SK-N-SH (cell line): ENCODE data around the gene WDR53. TPM values are rescaled to one million over a fixed set of nuclear protein-coding genes. Genes with fewer than 3 reads are reported as not detected.
A peak's percentile ranks its signal among the peaks of the same experiment; 100 is the strongest.

Experiments
- CTCF ChIA-PET: fragments of 300-600, 350-600 bp; formaldehyde crosslinking; extraction: SDS; loops from one replicate; lab custom pipeline; 2021; lab: Yijun Ruan, JAX
- POLR2A ChIA-PET: fragments of 350-600 bp; sonication (Branson Sonifier 250); formaldehyde crosslinking; extraction: SDS; loops from one replicate; lab custom pipeline; 2020; ENCODE audit warnings: antibody characterized with exemption, inconsistent platforms; lab: Yijun Ruan, JAX
- DNase-seq: peaks from one replicate; pipeline ENCODE4 v3.0.0; 2012
- H2AFZ ChIP-seq: fragments of 200-600 bp; sonication (generic); 2 replicates; pipeline ENCODE4 v1.8.1; 2016; ENCODE audit warnings: antibody characterized with exemption, mild to moderate bottlenecking, low read depth
- H3F3A ChIP-seq: fragments of 200-600 bp; sonication (generic); replicated peaks from 2 replicates; pipeline ENCODE3; 2016; ENCODE audit warnings: antibody characterized with exemption, mild to moderate bottlenecking; ENCODE audit not compliant: insufficient read depth
- H3K27ac ChIP-seq, 2 experiments: fragments of 200-500 bp in 1 of 2; fragments of 200-600 bp in 1 of 2; sonication (Bioruptor generic) in 1 of 2; sonication (generic), shearing (Covaris generic) in 1 of 2; 2 replicates each; pipeline versions ENCODE4 v1.5.1 to v1.6.1; 2014 to 2016; ENCODE audit warnings: low read depth in 2 of 2, inconsistent platforms in 1 of 2, low read length in 1 of 2, mild to moderate bottlenecking in 1 of 2, mixed read lengths in 1 of 2
- H3K27me3 ChIP-seq: fragments of 200-600 bp; sonication (generic), shearing (Covaris generic); 2 replicates; pipeline ENCODE4 v1.6.1; 2016; ENCODE audit warnings: mixed run types; ENCODE audit not compliant: insufficient read depth
- H3K36me3 ChIP-seq, 2 experiments: fragments of 200-500 bp in 1 of 2; fragments of 200-600 bp in 1 of 2; sonication (Bioruptor generic) in 1 of 2; sonication (generic) in 1 of 2; replicated peaks in 1 of 2; 2 replicates each; pipeline versions ENCODE3 to v1.5.1; 2014 to 2016; ENCODE audit warnings: low read length in 1 of 2, mild to moderate bottlenecking in 1 of 2; ENCODE audit not compliant: insufficient read depth in 2 of 2, control insufficient read depth in 1 of 2
- H3K4me1 ChIP-seq, 2 experiments: fragments of 200-500 bp in 1 of 2; fragments of 200-600 bp in 1 of 2; sonication (Bioruptor generic) in 1 of 2; sonication (generic), shearing (Covaris generic) in 1 of 2; 2 replicates each; pipeline versions ENCODE4 v1.5.1 to v1.6.1; 2014 to 2016; ENCODE audit warnings: low read depth in 1 of 2, low read length in 1 of 2, mixed run types in 1 of 2; ENCODE audit not compliant: insufficient read depth in 2 of 2, control insufficient read depth in 1 of 2
- H3K4me2 ChIP-seq: fragments of 200-600 bp; sonication (generic), shearing (Covaris generic); 2 replicates; pipeline ENCODE4 v1.6.1; 2017; ENCODE audit warnings: mixed run types
- H3K4me3 ChIP-seq, 2 experiments: fragments of 200-500 bp in 1 of 2; fragments of 200-600 bp in 1 of 2; sonication (Bioruptor generic) in 1 of 2; sonication (generic), shearing (Covaris generic) in 1 of 2; 2 replicates each; pipeline versions ENCODE4 v1.5.1 to v1.8.1; 2014 to 2016; ENCODE audit warnings: low read depth in 2 of 2, inconsistent platforms in 1 of 2, low read length in 1 of 2, mild to moderate bottlenecking in 1 of 2, mixed read lengths in 1 of 2, moderate library complexity in 1 of 2
- H3K79me2 ChIP-seq: fragments of 200-600 bp; sonication (generic); 2 replicates; pipeline ENCODE4 v1.8.1; 2017; ENCODE audit warnings: mild to moderate bottlenecking; ENCODE audit not compliant: insufficient read depth
- H3K9ac ChIP-seq: fragments of 200-600 bp; sonication (generic); 2 replicates; pipeline ENCODE4 v1.6.1; 2017; ENCODE audit warnings: mixed run types
- H3K9me2 ChIP-seq: fragments of 200-600 bp; sonication (generic); 2 replicates; pipeline ENCODE4 v1.6.1; 2017; ENCODE audit warnings: mixed run types
- H3K9me3 ChIP-seq: fragments of 200-600 bp; sonication (generic); 2 replicates; pipeline ENCODE4 v1.6.1; 2017; ENCODE audit warnings: mixed run types, mild to moderate bottlenecking, moderate library complexity
- H4K20me1 ChIP-seq: fragments of 200-600 bp; sonication (generic); 2 replicates; pipeline ENCODE4 v1.6.1; 2017; ENCODE audit warnings: mild to moderate bottlenecking, mixed run types; ENCODE audit not compliant: insufficient read depth
- CTCF ChIP-seq: fragments of 200-600 bp; sonication (generic); IDR thresholded peaks from 2 replicates; pipeline ENCODE4 v1.6.1; 2017; ENCODE audit warnings: antibody characterized with exemption, mild to moderate bottlenecking, moderate library complexity
- ELF1 ChIP-seq: IDR thresholded peaks from 2 replicates; pipeline ENCODE4 v1.4.0; 2012
- EP300 ChIP-seq, 2 experiments: IDR thresholded peaks; 2 replicates each; pipeline versions ENCODE4 v1.4.0 to v1.6.1; 2012; ENCODE audit warnings: borderline replicate concordance in 1 of 2, low read depth in 1 of 2, low read length in 1 of 2
- MAX ChIP-seq: IDR thresholded peaks from 2 replicates; pipeline ENCODE4 v1.4.0; 2012; ENCODE audit warnings: low read depth
- MEF2A ChIP-seq: IDR thresholded peaks from 2 replicates; pipeline ENCODE4 v1.4.0; 2012; ENCODE audit warnings: low read depth, borderline replicate concordance
- MXI1 ChIP-seq: IDR thresholded peaks from 2 replicates; pipeline ENCODE4 v1.6.1; 2012; ENCODE audit warnings: mild to moderate bottlenecking, low read depth, low read length, improper control_type of control experiment
- RAD21 ChIP-seq: IDR thresholded peaks from 2 replicates; pipeline ENCODE4 v1.6.1; 2012; ENCODE audit warnings: mild to moderate bottlenecking, low read length
- SIN3A ChIP-seq: IDR thresholded peaks from 2 replicates; pipeline ENCODE4 v1.6.1; 2012; ENCODE audit warnings: low read depth, mild to moderate bottlenecking, low read length, moderate library complexity, borderline replicate concordance
- SMC3 ChIP-seq: IDR thresholded peaks from 2 replicates; pipeline ENCODE4 v1.6.1; 2012; ENCODE audit warnings: low read depth, low read length, improper control_type of control experiment
- WGBS: methylation state at CpG from one replicate; pipeline ENCODE4 v1.1.6; 2017; ENCODE audit warnings: low lambda C conversion rate; 5-methylcytosine and 5-hydroxymethylcytosine counted together
- polyA plus RNA-seq, 3 experiments: library from polyadenylated mRNA; depleted of rRNA; stranded (reverse); fragments of >200 nt; gene quantifications; 2 replicates each; pipeline ENCODE4 v1.2.3, GENCODE V29; 2012

The WDR53 gene
- polyA plus RNA-seq, 1 of the 3 experiments (the other 2 are of a cell fraction): 7.0 TPM

GRCh38 chr3:196519718-196520082 lies 48.7 kb downstream of the WDR53 start:
- no peak for TF ChIP-seq EP300 (IDR thresholded peaks at IDR 0.05; ENCODE audit: borderline replicate concordance in 1 of 2, low read depth in 1 of 2, low read length in 1 of 2)
- no peak for TF ChIP-seq SMC3
- no peak for TF ChIP-seq MXI1
- no peak for TF ChIP-seq ELF1
- TF ChIP-seq MEF2A: no peak
- TF ChIP-seq, all 33 proteins: peak for 0
- ChIA-PET CTCF (interaction anchor here (1.1 to 2.3 kb wide), 3 partner anchors 9 to 266 kb away, joined by 3 to 8 read pairs (median 3); no protein-coding TSS in a partner anchor), POLR2A (no interaction called here)
- Histone ChIP-seq H3K4me3 (no peak overlapping the region), H2AFZ (no peak overlapping the region), H3K27ac (no peak overlapping the region), H3K4me1 (no peaks in the 10 kb centered on the region), H4K20me1 (no peaks in the 10 kb centered on the region), H3K79me2 (no peaks in the 10 kb centered on the region), H3K9ac (no peak overlapping the region), H3K36me3 (no peaks in the 10 kb centered on the region), H3K9me3 (peaks cover 11% of the 10 kb centered on the region; the same call in 1 of the 2 replicates), H3K4me2 (no peak overlapping the region), H3F3A (no peaks in the 10 kb centered on the region), H3K27me3 (no peaks in the 10 kb centered on the region), H3K9me2 (no peaks in the 10 kb centered on the region)
- no peak for DNase-seq
- 38% methylated on average over 5 of the region's 5 CpGs for WGBS

GRCh38 chr3:196518966-196519717 lies 49.2 kb downstream of the WDR53 start:
- Histone ChIP-seq H3K4me3 (no peak overlapping the region), H3K79me2 (no peaks in the 10 kb centered on the region), H3K9ac (no peak overlapping the region), H3K36me3 (no peaks in the 10 kb centered on the region), H3K4me1 (no peaks in the 10 kb centered on the region), H4K20me1 (no peaks in the 10 kb centered on the region), H3K27me3 (no peaks in the 10 kb centered on the region), H2AFZ (no peak overlapping the region), H3F3A (no peaks in the 10 kb centered on the region), H3K27ac (no peak overlapping the region), H3K9me2 (no peaks in the 10 kb centered on the region), H3K9me3 (peaks cover 11% of the 10 kb centered on the region; the same call in 1 of the 2 replicates), H3K4me2 (no peak overlapping the region)
- 16% methylated on average over 12 of the region's 12 CpGs for WGBS
- TF ChIP-seq SIN3A (no peak), RAD21 (peak; percentile 64), MAX (0 out of 2 replicates have a peak, but pooled peaks have one; percentile 43), SMC3 (peak; percentile 23; the same call in 1 of the 2 replicates), CTCF (peak; percentile 67)
- peak; percentile 43 for DNase-seq
- CTCF ChIA-PET: interaction anchor here (0.7 to 2.3 kb wide), 5 partner anchors 15 to 266 kb away, joined by 3 to 8 read pairs (median 3); partner anchors contain the start of gene RNF168
- POLR2A ChIA-PET: no interaction called here
